HepG2 (cell line): ENCODE measurements around the gene KDM3A. TPM values are rescaled to one million over a fixed set of nuclear protein-coding genes. Genes with fewer than 3 reads are reported as not detected.

ENCODE experiments used
- ARNT ChIP-seq: fragments of 450-650 bp; IDR thresholded peaks from 2 replicates; pipeline ENCODE4 v1.6.1; 2017
- CERS6 ChIP-seq: sonication (generic); formaldehyde crosslinking; IDR thresholded peaks from 2 replicates; pipeline ENCODE4 v1.5.0; 2020; ENCODE audit warnings: missing genetic modification reagents
- CHD4 ChIP-seq: fragments of 200-600 bp; sonication (generic); IDR thresholded peaks from 2 replicates; pipeline ENCODE4 v1.7.0; 2017; ENCODE audit warnings: mild to moderate bottlenecking, low read length, borderline replicate concordance
- ETV6 ChIP-seq: sonication (generic); formaldehyde crosslinking; conservative IDR thresholded peaks from 2 replicates; pipeline ENCODE4 v1.4.0; 2020; ENCODE audit warnings: missing genetic modification reagents
- ONECUT2 ChIP-seq: sonication (generic); formaldehyde crosslinking; IDR thresholded peaks from 2 replicates; pipeline ENCODE4 v1.4.0; 2020; ENCODE audit warnings: missing genetic modification reagents
- PRMT3 ChIP-seq: sonication (generic); formaldehyde crosslinking; IDR thresholded peaks from 2 replicates; pipeline ENCODE4 v1.8.1; 2022; ENCODE audit warnings: low read depth, mild to moderate bottlenecking, moderate library complexity, missing genetic modification reagents, borderline replicate concordance
- SOX6 ChIP-seq, 2 experiments: fragments of 450-650 bp in 1 of 2; sonication (generic) in 1 of 2; formaldehyde crosslinking in 1 of 2; IDR thresholded peaks; 2 replicates each; pipeline versions ENCODE4 v1.4.0 to v1.6.1; 2017 to 2020; ENCODE audit warnings: antibody characterized with exemption in 1 of 2, mild to moderate bottlenecking in 1 of 2, missing genetic modification reagents in 1 of 2
- SRSF4 ChIP-seq: fragments of 200-400 bp; formaldehyde crosslinking; IDR thresholded peaks from one replicate; pipeline ENCODE4 v1.6.1; 2018; ENCODE audit warnings: mild to moderate bottlenecking, low read depth, low read length, moderate library complexity; ENCODE audit not compliant: poor library complexity, severe bottlenecking
- TFE3 ChIP-seq: IDR thresholded peaks from 2 replicates; pipeline ENCODE4 v1.6.1; 2016
- THAP9 ChIP-seq: sonication (generic); formaldehyde crosslinking; IDR thresholded peaks from 2 replicates; pipeline ENCODE4; 2020; ENCODE audit warnings: missing genetic modification reagents, mild to moderate bottlenecking, borderline replicate concordance
- ZNF598 ChIP-seq: sonication (generic); formaldehyde crosslinking; IDR thresholded peaks from 2 replicates; pipeline ENCODE4 v1.5.1; 2020; ENCODE audit warnings: mild to moderate bottlenecking, missing genetic modification reagents, borderline replicate concordance
- ZNF607 ChIP-seq: sonication (generic); formaldehyde crosslinking; IDR thresholded peaks from 2 replicates; pipeline ENCODE4 v1.5.1; 2020; ENCODE audit warnings: missing genetic modification reagents, mild to moderate bottlenecking, borderline replicate concordance
- ZNF619 ChIP-seq: sonication (generic); formaldehyde crosslinking; IDR thresholded peaks from 2 replicates; pipeline ENCODE4 v1.4.0; 2020; ENCODE audit warnings: mild to moderate bottlenecking, missing genetic modification reagents
- ZSCAN22 ChIP-seq: sonication (generic); formaldehyde crosslinking; IDR thresholded peaks from 2 replicates; pipeline ENCODE4 v1.4.0; 2020; ENCODE audit warnings: mild to moderate bottlenecking, missing genetic modification reagents
- polyA plus RNA-seq, 8 experiments: library from polyadenylated mRNA; depleted of rRNA in 3 of 8; stranded (reverse) in 7 of 8; unstranded in 1 of 8; fragments of >200 nt; fragmentation: Illumina TruSeq in 4 of 8; extraction: Trizol in 4 of 8; gene quantifications; 2 replicates each; pipeline versions ENCODE4 v1.2.1 to v1.2.3, GENCODE V29; 2011 to 2016; ENCODE audit warnings: low read depth in 4 of 8, missing spikeins in 1 of 8, mixed read lengths in 1 of 8; ENCODE audit not compliant: insufficient read depth in 1 of 8
- total RNA-seq, 5 experiments: library from RNA; depleted of rRNA; stranded (reverse); fragments of >200 nt; fragmentation: Illumina TruSeq; extraction: Trizol; gene quantifications; 2 replicates each; pipeline ENCODE4 v1.2.3, GENCODE V29; 2016; ENCODE audit warnings: low read depth in 1 of 5
- TF ChIP-seq, protein P1 (sequence below): sonication (generic); IDR thresholded peaks from 2 replicates; pipeline ENCODE4 v1.6.1; 2016; ENCODE audit warnings: low read depth, borderline replicate concordance
- TF ChIP-seq, protein P2 (sequence below): sonication (generic); formaldehyde crosslinking; IDR thresholded peaks from 2 replicates; pipeline ENCODE4 v1.5.0; 2020; ENCODE audit warnings: mild to moderate bottlenecking, missing genetic modification reagents, borderline replicate concordance
- TF ChIP-seq, protein P3 (sequence below): IDR thresholded peaks from 2 replicates; pipeline ENCODE4 v1.6.1; 2016; ENCODE audit warnings: low read depth, borderline replicate concordance

KDM3A gene
- total and polyA plus RNA-seq, 2 of the 13 experiments (the other 11 are each of a cell fraction or from before 2014, with no cell fraction given) = 21.0 to 70.2 TPM

DNA sequence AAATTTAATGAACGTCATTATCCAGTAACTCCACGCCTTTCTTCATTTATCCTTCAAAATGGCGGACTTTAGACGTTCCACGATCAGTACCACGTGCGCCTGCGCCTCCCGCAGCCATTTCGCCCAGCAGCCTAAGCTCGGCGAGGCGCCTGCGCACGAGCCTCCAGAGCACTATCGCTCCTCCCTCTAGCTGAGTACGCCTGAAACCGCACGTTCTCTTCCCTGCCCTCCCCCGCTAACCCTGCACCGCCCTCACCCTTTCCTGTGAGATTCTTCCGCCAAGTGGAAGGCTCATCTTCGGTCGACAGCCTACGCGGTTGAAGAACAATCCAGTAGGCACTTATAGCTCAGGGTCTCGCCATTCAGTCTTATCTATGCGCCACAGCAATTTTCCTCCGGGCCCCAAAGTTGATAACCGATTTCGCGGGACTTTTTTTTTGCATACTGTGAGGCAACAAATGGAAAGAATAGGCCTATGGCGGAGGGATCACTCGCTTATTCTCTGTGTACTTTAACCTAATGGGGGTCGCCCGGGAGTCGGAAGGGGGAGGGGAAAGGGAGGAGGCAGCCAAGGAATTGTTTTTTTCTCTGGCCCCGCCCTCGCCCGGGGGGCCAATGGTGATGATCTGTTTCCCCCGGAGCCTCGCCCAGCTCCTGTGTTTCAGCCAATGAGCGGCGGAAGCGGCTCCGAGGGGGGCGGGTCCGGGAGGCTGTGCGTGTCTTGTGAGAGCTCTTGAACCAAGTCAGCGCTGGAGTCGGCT, at the start of gene KDM3A (continued):
- TF ChIP-seq TFE3 (CRISPR knock-in tag) (peak; percentile 98), ARNT (peak; percentile 93; the same call in 1 of the 2 replicates), ZNF598 (peak; percentile 98), PRMT3 (CRISPR knock-in tag) (peak; percentile 97), ONECUT2 (peak; percentile 78), SOX6 (IDR thresholded peaks at IDR 0.05) (no peak), SOX6 (CRISPR knock-in tag; IDR thresholded peaks at IDR 0.05) (peak; percentile 97), CERS6 (CRISPR knock-in tag) (peak; percentile 97), SRSF4 (no peak), ETV6 (CRISPR knock-in tag) (peak; percentile 69), THAP9 (CRISPR knock-in tag) (peak; percentile 97; the same call in 1 of the 2 replicates), ZNF619 (CRISPR knock-in tag) (peak; percentile 99), CHD4 (peak; percentile 84; the same call in 1 of the 2 replicates), ZNF607 (peak; percentile 100), ZSCAN22 (CRISPR knock-in tag) (peak; percentile 91)
- TF ChIP-seq, protein P1, sequence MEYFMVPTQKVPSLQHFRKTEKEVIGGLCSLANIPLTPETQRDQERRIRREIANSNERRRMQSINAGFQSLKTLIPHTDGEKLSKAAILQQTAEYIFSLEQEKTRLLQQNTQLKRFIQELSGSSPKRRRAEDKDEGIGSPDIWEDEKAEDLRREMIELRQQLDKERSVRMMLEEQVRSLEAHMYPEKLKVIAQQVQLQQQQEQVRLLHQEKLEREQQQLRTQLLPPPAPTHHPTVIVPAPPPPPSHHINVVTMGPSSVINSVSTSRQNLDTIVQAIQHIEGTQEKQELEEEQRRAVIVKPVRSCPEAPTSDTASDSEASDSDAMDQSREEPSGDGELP = no peak; the same call in 1 of the 2 replicates
- TF ChIP-seq, protein P2, sequence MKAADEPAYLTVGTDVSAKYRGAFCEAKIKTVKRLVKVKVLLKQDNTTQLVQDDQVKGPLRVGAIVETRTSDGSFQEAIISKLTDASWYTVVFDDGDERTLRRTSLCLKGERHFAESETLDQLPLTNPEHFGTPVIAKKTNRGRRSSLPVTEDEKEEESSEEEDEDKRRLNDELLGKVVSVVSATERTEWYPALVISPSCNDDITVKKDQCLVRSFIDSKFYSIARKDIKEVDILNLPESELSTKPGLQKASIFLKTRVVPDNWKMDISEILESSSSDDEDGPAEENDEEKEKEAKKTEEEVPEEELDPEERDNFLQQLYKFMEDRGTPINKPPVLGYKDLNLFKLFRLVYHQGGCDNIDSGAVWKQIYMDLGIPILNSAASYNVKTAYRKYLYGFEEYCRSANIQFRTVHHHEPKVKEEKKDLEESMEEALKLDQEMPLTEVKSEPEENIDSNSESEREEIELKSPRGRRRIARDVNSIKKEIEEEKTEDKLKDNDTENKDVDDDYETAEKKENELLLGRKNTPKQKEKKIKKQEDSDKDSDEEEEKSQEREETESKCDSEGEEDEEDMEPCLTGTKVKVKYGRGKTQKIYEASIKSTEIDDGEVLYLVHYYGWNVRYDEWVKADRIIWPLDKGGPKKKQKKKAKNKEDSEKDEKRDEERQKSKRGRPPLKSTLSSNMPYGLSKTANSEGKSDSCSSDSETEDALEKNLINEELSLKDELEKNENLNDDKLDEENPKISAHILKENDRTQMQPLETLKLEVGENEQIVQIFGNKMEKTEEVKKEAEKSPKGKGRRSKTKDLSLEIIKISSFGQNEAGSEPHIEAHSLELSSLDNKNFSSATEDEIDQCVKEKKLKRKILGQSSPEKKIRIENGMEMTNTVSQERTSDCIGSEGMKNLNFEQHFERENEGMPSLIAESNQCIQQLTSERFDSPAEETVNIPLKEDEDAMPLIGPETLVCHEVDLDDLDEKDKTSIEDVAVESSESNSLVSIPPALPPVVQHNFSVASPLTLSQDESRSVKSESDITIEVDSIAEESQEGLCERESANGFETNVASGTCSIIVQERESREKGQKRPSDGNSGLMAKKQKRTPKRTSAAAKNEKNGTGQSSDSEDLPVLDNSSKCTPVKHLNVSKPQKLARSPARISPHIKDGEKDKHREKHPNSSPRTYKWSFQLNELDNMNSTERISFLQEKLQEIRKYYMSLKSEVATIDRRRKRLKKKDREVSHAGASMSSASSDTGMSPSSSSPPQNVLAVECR (CRISPR knock-in tag) = peak; percentile 95
- TF ChIP-seq, protein P3, sequence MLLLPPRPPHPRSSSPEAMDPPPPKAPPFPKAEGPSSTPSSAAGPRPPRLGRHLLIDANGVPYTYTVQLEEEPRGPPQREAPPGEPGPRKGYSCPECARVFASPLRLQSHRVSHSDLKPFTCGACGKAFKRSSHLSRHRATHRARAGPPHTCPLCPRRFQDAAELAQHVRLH (CRISPR knock-in tag) = peak; percentile 100
